K562 (cell line): ENCODE results near the gene ULBP2.

ENCODE experiments used
- CTCF ChIP-seq, 3 experiments: IDR thresholded peaks in 2 of 3; conservative IDR thresholded peaks in 1 of 3; 2 replicates each; pipeline ENCODE4 v1.5.1; 2011 to 2012; ENCODE audit warnings: low read length in 3 of 3, mild to moderate bottlenecking in 3 of 3, control low read depth in 2 of 3, improper control_type of control experiment in 1 of 3, inconsistent platforms in 1 of 3, low read depth in 1 of 3, mixed read lengths in 1 of 3, moderate library complexity in 1 of 3; ENCODE audit not compliant: insufficient read depth in 2 of 3
- EZH2 ChIP-seq: IDR thresholded peaks from 2 replicates; pipeline ENCODE4 v1.6.1; 2012; ENCODE audit warnings: low read depth, mild to moderate bottlenecking, inconsistent platforms, low read length, borderline replicate concordance
- TAF1 ChIP-seq: IDR thresholded peaks from 2 replicates; pipeline ENCODE4 v1.6.1; 2011; ENCODE audit warnings: mild to moderate bottlenecking, low read length, moderate library complexity; ENCODE audit not compliant: insufficient read depth, control insufficient read depth, severe bottlenecking; ENCODE audit errors: extremely low read depth
- ZNF583 ChIP-seq: fragments of 250-450 bp; sonication (Bioruptor Pico); IDR thresholded peaks from 2 replicates; pipeline ENCODE4 v1.4.0; 2020

GRCh38 chr6:149967591-149967990 lies 25.8 kb downstream of the ULBP2 start:
- TF ChIP-seq EZH2 (no peak), TAF1 (no peak), CTCF (IDR thresholded peaks at IDR 0.05 in 2 of 3, conservative IDR thresholded peaks at IDR 0.05 in 1 of 3; ENCODE audit: insufficient read depth in 2 of 3, low read depth in 1 of 3, low read length in 3 of 3) (no peak), ZNF583 (CRISPR knock-in tag) (no peak)
